Activated CD8-positive, alpha-beta memory T cell treated with anti-CD3 and anti-CD28 coated beads, Interleukin-2, amount 50 U/mL, for 24 hours (primary cell): ENCODE measurements around the gene AAR2.

ENCODE experiments used
- DNase-seq: peaks from one replicate; pipeline ENCODE4 v3.0.0-alpha.2; 2020; ENCODE audit errors: extremely low read depth

Gene AAR2

GRCh38 chr20:36218380-36219064 is 17.8 kb upstream of the AAR2 start:
- no peak for DNase-seq

GRCh38 chr20:36219671-36220220 is 16.5 kb upstream of the AAR2 start:
- DNase-seq = no peak

- no peak for DNase-seq
Measured at GRCh38 chr20:36225666-36226065, 10.6 kb upstream of the AAR2 start.

- DNase-seq = no peak
Measured at GRCh38 chr20:36228770-36229169, 7.5 kb upstream of the AAR2 start.

GRCh38 chr20:36230019-36230418 is 6.3 kb upstream of the AAR2 start:
- DNase-seq = no peak

GRCh38 chr20:36231331-36231730 is 4.9 kb upstream of the AAR2 start:
- no peak for DNase-seq

- DNase-seq = no peak
Measured at GRCh38 chr20:36234771-36235320, 1.4 kb upstream of the AAR2 start.

- DNase-seq = no peak
Measured at GRCh38 chr20:36236786-36237121, 476 bp downstream of the AAR2 start.

GRCh38 chr20:36237477-36237876 is 1.2 kb downstream of the AAR2 start:
- no peak for DNase-seq

- DNase-seq = no peak
Measured at GRCh38 chr20:36238153-36238552, 1.9 kb downstream of the AAR2 start.

- no peak for DNase-seq
Measured at GRCh38 chr20:36238760-36239159, 2.5 kb downstream of the AAR2 start.

- no peak for DNase-seq
Measured at GRCh38 chr20:36240076-36240475, 3.8 kb downstream of the AAR2 start.

GRCh38 chr20:36241678-36242077 is 5.4 kb downstream of the AAR2 start:
- DNase-seq = no peak

GRCh38 chr20:36243726-36244125 is 7.4 kb downstream of the AAR2 start:
- DNase-seq = no peak

- no peak for DNase-seq
Measured at GRCh38 chr20:36246401-36246800, 10.1 kb downstream of the AAR2 start.

GRCh38 chr20:36248836-36249235 is 12.6 kb downstream of the AAR2 start:
- no peak for DNase-seq

- DNase-seq = no peak
Measured at GRCh38 chr20:36249450-36249849, 13.2 kb downstream of the AAR2 start.

GRCh38 chr20:36251426-36251825 is 15.1 kb downstream of the AAR2 start:
- DNase-seq = no peak

GRCh38 chr20:36252511-36252910 is 16.2 kb downstream of the AAR2 start:
- no peak for DNase-seq

GRCh38 chr20:36253036-36253435 is 16.8 kb downstream of the AAR2 start:
- DNase-seq = no peak

GRCh38 chr20:36254076-36254475 is 17.8 kb downstream of the AAR2 start:
- DNase-seq = no peak

GRCh38 chr20:36255445-36255844 is 19.2 kb downstream of the AAR2 start:
- DNase-seq = no peak

GRCh38 chr20:36259177-36260061 is 23.1 kb downstream of the AAR2 start:
- no peak for DNase-seq
